ENCODE results near the gene MPC2. TPM values are rescaled to one million over a fixed set of nuclear protein-coding genes. Genes with fewer than 3 reads are reported as not detected.
"Not testable (repeated sequence)": the region's sequence is repeated elsewhere in the genome, so short reads cannot be mapped to it uniquely, and the experiment has no call there.

MPC2 gene
- total RNA-seq, 1 experiment from 2014 or later: 49.9 TPM

DNA sequence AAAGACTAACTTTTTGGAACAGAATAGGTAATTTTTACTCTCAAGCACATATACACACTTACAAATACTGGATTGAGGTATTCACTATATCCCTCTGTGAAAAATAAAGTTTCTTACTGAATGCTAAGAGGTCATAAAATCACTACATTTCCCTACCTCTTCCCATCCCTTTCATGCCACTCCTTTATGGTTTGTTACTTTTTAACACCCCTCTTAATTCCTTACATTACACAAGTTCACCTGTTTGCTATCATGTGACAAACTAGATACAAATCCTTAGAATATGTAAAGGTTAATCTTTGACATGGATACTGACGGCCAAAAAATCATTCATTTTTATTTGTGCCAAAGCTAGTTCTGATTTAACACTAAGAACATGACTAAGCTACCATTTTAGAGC is 7.1 kb downstream of the MPC2 start (continued):
- TF ChIP-seq, protein P1, sequence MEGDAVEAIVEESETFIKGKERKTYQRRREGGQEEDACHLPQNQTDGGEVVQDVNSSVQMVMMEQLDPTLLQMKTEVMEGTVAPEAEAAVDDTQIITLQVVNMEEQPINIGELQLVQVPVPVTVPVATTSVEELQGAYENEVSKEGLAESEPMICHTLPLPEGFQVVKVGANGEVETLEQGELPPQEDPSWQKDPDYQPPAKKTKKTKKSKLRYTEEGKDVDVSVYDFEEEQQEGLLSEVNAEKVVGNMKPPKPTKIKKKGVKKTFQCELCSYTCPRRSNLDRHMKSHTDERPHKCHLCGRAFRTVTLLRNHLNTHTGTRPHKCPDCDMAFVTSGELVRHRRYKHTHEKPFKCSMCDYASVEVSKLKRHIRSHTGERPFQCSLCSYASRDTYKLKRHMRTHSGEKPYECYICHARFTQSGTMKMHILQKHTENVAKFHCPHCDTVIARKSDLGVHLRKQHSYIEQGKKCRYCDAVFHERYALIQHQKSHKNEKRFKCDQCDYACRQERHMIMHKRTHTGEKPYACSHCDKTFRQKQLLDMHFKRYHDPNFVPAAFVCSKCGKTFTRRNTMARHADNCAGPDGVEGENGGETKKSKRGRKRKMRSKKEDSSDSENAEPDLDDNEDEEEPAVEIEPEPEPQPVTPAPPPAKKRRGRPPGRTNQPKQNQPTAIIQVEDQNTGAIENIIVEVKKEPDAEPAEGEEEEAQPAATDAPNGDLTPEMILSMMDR (IDR thresholded peaks at IDR 0.05 in 2 of 3, conservative IDR thresholded peaks at IDR 0.05 in 1 of 3; ENCODE audit: borderline replicate concordance in 1 of 3, insufficient read depth in 1 of 3, low read depth in 2 of 3, low read length in 2 of 3): no peak
- TF ChIP-seq JUND (IDR thresholded peaks at IDR 0.05): no peak
- no peak for TF ChIP-seq SIN3A (IDR thresholded peaks at IDR 0.05; ENCODE audit: low read depth)
- no peak for TF ChIP-seq CBX3 (IDR thresholded peaks at IDR 0.05; ENCODE audit: low read depth)

DNA sequence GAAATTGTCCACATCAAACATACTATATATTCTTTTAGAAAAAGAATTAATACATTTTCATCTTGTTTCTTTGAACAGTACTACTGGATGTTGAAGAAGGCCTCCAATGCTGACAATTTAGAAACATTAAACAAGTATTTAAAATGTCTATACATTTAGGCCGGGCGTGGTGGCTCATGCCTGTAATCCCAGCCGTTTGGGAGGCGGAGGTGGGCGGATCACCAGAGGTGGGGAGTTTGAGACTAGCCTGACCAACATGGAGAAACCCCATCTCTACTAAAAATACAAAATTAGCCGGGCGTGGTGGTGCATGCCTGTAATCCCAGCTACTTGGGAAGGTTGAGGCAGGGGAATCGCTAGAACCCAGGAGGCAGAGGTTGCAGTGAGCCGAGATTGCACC is 8.0 kb downstream of the MPC2 start:
- BruUV-seq (replicated peaks); H3K27me3 ChIP-seq (ENCODE audit: insufficient read depth, low read length); H3K9ac ChIP-seq (ENCODE audit: low read length); POLR2A ChIA-PET; H3K4me3 ChIP-seq (replicated peaks in 1 of 2; ENCODE audit: low read depth in 1 of 2, low read length in 2 of 2); H4K20me1 ChIP-seq (ENCODE audit: insufficient read depth); H3K36me3 ChIP-seq (ENCODE audit: control insufficient read depth in 1 of 2, insufficient read depth in 2 of 2, low read length in 2 of 2); DNase-seq (ENCODE audit: low read depth, low spot score); H3K27ac ChIP-seq (ENCODE audit: low read depth, low read length); H3K9me2 ChIP-seq (ENCODE audit: insufficient read depth); H3K9me3 ChIP-seq (ENCODE audit: control insufficient read depth in 1 of 2, insufficient read depth in 1 of 2, low read depth in 1 of 2, low read length in 2 of 2); H2AFZ ChIP-seq (ENCODE audit: low read depth, low read length, poor library complexity, severe bottlenecking); CTCF ChIA-PET; intact Hi-C loops (cut with micrococcal nuclease); H3K4me2 ChIP-seq (ENCODE audit: low read length); ATAC-seq; H3K4me1 ChIP-seq (ENCODE audit: control insufficient read depth in 1 of 2, insufficient read depth in 2 of 2, low read length in 2 of 2); RAD21 ChIA-PET (ENCODE audit: low non-redundant PET in 1 of 2, low total read pairs in 2 of 2, uncharacterized antibody in 2 of 2, unreplicated experiment in 2 of 2): not testable (repeated sequence)
- H3K79me2 ChIP-seq (ENCODE audit: insufficient read depth, low read length): peaks cover 12% of the 10 kb centered on the region

DNA sequence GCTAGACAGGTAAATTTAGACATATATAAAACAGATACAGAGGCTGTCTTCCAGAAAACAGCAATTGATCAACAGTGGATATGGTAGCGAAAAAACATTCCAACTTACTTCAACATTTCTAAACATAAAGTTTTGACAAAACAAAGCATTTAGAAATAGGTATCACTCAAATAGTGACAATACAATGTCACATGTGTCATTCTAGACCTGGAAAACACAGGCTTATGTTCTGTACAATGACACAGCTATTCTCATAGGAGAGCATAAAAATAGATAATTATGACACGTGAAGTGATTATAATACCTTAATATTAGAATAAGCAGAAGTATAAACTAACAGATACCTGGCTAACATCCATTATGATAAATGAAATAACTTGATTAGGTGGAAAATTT is 8.4 kb downstream of the MPC2 start:
- no peaks in the 10 kb centered on the region for H3K9me3 ChIP-seq (ENCODE audit: control insufficient read depth in 1 of 2, insufficient read depth in 1 of 2, low read depth in 1 of 2, low read length in 2 of 2)
- H3K79me2 ChIP-seq (ENCODE audit: insufficient read depth, low read length): peaks cover 7% of the 10 kb centered on the region; the same call in 1 of the 2 replicates
- ATAC-seq: no peak
- TF ChIP-seq SIN3A (IDR thresholded peaks at IDR 0.05; ENCODE audit: low read depth): no peak
- TF ChIP-seq, protein P1 (IDR thresholded peaks at IDR 0.05 in 2 of 3, conservative IDR thresholded peaks at IDR 0.05 in 1 of 3; ENCODE audit: borderline replicate concordance in 1 of 3, insufficient read depth in 1 of 3, low read depth in 2 of 3, low read length in 2 of 3): no peak
- TF ChIP-seq EZH2phosphoT487 (IDR thresholded peaks at IDR 0.05; ENCODE audit: borderline replicate concordance): no peak
- TF ChIP-seq, protein P2, sequence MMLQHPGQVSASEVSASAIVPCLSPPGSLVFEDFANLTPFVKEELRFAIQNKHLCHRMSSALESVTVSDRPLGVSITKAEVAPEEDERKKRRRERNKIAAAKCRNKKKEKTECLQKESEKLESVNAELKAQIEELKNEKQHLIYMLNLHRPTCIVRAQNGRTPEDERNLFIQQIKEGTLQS (IDR thresholded peaks at IDR 0.05): no peak
- no peak for TF ChIP-seq JUND (IDR thresholded peaks at IDR 0.05)
- TF ChIP-seq, protein P3, sequence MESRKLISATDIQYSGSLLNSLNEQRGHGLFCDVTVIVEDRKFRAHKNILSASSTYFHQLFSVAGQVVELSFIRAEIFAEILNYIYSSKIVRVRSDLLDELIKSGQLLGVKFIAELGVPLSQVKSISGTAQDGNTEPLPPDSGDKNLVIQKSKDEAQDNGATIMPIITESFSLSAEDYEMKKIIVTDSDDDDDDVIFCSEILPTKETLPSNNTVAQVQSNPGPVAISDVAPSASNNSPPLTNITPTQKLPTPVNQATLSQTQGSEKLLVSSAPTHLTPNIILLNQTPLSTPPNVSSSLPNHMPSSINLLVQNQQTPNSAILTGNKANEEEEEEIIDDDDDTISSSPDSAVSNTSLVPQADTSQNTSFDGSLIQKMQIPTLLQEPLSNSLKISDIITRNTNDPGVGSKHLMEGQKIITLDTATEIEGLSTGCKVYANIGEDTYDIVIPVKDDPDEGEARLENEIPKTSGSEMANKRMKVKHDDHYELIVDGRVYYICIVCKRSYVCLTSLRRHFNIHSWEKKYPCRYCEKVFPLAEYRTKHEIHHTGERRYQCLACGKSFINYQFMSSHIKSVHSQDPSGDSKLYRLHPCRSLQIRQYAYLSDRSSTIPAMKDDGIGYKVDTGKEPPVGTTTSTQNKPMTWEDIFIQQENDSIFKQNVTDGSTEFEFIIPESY (IDR thresholded peaks at IDR 0.05; ENCODE audit: extremely low read depth, insufficient replicate concordance, low read length): no peak
- no peak for TF ChIP-seq POLR2A (IDR thresholded peaks at IDR 0.05; ENCODE audit: borderline replicate concordance, extremely low read depth, insufficient read depth, insufficient read length)
- TF ChIP-seq CEBPB (IDR thresholded peaks at IDR 0.05; ENCODE audit: low read depth): no peak
- no peak for TF ChIP-seq SP1 (IDR thresholded peaks at IDR 0.05; ENCODE audit: low read depth)
- no peak for TF ChIP-seq POLR2AphosphoS5 (IDR thresholded peaks at IDR 0.05; ENCODE audit: low read depth, low read length)
- no peak for TF ChIP-seq YY1 (IDR thresholded peaks at IDR 0.05; ENCODE audit: extremely low read depth, insufficient replicate concordance, low read depth, low read length)

More for the DNA sequence above, 8.4 kb downstream of the MPC2 start:
- no peak overlapping the region for H3K4me2 ChIP-seq (ENCODE audit: low read length)
- H3K27ac ChIP-seq (ENCODE audit: low read depth, low read length): no peak overlapping the region
- no TSS peak for BruUV-seq (replicated peaks)
- no peaks in the 10 kb centered on the region for H3K36me3 ChIP-seq (ENCODE audit: control insufficient read depth in 1 of 2, insufficient read depth in 2 of 2, low read length in 2 of 2)
- CTCF ChIA-PET: no interaction called here
- no peaks in the 10 kb centered on the region for H4K20me1 ChIP-seq (ENCODE audit: insufficient read depth)
- no peak overlapping the region for H3K4me3 ChIP-seq (replicated peaks in 1 of 2; ENCODE audit: low read depth in 1 of 2, low read length in 2 of 2)
- RAD21 ChIA-PET (ENCODE audit: low non-redundant PET in 1 of 2, low total read pairs in 2 of 2, uncharacterized antibody in 2 of 2, unreplicated experiment in 2 of 2): interaction anchor here in 1 of 2 experiments (0.7 kb wide), 1 partner anchor 115 kb away, joined by 3 read pairs; no protein-coding TSS in a partner anchor
- no peak overlapping the region for H3K9ac ChIP-seq (ENCODE audit: low read length)
- POLR2A ChIA-PET: no interaction called here
- H3K4me1 ChIP-seq (ENCODE audit: control insufficient read depth in 1 of 2, insufficient read depth in 2 of 2, low read length in 2 of 2): no peaks in the 10 kb centered on the region
- no peaks in the 10 kb centered on the region for H3K9me2 ChIP-seq (ENCODE audit: insufficient read depth)
- no peak overlapping the region for H2AFZ ChIP-seq (ENCODE audit: low read depth, low read length, poor library complexity, severe bottlenecking)
- H3K27me3 ChIP-seq (ENCODE audit: insufficient read depth, low read length): no peaks in the 10 kb centered on the region
- intact Hi-C loops (cut with micrococcal nuclease): no loop called here
- no peak for DNase-seq (ENCODE audit: low read depth, low spot score)

All from HCT116 (cell line).